ENCODE data around the gene SULT2B1.
"Not testable (repeated sequence)": the region's sequence is repeated elsewhere in the genome, so short reads cannot be mapped to it uniquely, and the experiment has no call there.

- TF ChIP-seq POLR2A (IDR thresholded peaks at IDR 0.05; ENCODE audit: low read depth, low read length); POLR2AphosphoS5 (IDR thresholded peaks at IDR 0.05; ENCODE audit: low read depth, low read length); TAF1 (IDR thresholded peaks at IDR 0.05; ENCODE audit: borderline replicate concordance, low read depth, low read length): not testable (repeated sequence)
Measured at GRCh38 chr19:48538057-48538456, 13.9 kb upstream of the SULT2B1 start.
